Dermis blood vessel endothelial cell (primary cell): ENCODE results near the gene IFNL1. TPM values are rescaled to one million over a fixed set of nuclear protein-coding genes. Genes with fewer than 3 reads are reported as not detected.
"Not testable (repeated sequence)": the region's sequence is repeated elsewhere in the genome, so short reads cannot be mapped to it uniquely, and the experiment has no call there.

Source experiments
- DNase-seq: peaks from one replicate; pipeline ENCODE4 v3.0.0; 2010
- total RNA-seq: library from RNA; depleted of rRNA; stranded (reverse); fragments of >200 nt; gene quantifications from 2 replicates; pipeline ENCODE4 v1.2.3, GENCODE V29; 2014

Gene IFNL1
- total RNA-seq, 1 donor from 2014 or later: not detected

- peak; percentile 12 for DNase-seq
Measured at GRCh38 chr19:39270036-39270871, 26.0 kb upstream of the IFNL1 start.

GRCh38 chr19:39273859-39274258 lies 22.3 kb upstream of the IFNL1 start:
- DNase-seq: not testable (repeated sequence)

GRCh38 chr19:39275578-39275977 lies 20.6 kb upstream of the IFNL1 start:
- no peak for DNase-seq

GRCh38 chr19:39276740-39277139 lies 19.5 kb upstream of the IFNL1 start:
- no peak for DNase-seq

- no peak for DNase-seq
Measured at GRCh38 chr19:39277598-39277997, 18.6 kb upstream of the IFNL1 start.

DNA sequence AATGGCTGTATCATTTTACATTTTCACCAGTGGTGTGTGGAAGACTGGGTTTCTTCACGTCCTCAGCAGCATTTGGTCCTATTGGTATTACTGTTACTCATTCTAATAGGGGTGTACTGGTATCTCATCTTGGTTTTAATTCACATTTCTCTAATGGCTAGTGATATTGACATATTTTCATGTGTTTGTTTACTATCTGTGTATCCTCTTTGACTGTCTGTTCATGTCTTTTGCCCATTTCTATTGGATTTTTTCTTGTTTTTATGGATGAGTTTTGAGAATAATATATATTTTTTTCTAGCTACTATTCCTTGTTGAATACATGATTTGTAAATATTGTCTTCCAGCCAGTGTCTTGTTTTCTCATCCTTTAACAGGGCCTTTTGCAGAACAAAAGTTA lies 14.2 kb upstream of the IFNL1 start:
- no peak for DNase-seq

- no peak for DNase-seq
Measured at GRCh38 chr19:39284032-39284431, 12.2 kb upstream of the IFNL1 start.

GRCh38 chr19:39293394-39293793 lies 2.8 kb upstream of the IFNL1 start:
- DNase-seq: no peak

DNA sequence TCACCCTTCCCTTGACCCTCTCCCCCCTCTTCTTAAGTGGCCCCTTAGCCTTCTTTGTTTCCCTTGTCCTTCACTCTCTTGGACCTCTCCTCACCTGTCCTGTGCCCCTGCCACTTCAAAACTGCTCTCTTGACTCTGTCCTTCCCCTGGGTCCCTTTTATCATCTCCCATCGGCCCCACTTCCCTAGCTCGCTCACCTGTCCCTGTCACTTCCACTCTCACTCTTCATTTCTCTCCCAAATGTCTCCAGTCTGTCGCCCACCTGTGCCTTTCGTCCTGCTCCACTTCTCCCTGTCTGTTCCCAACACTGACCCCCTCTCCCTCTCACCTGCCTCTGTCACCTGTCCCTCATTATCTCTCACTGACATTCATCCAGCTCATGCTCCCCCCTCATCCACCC lies 699 bp downstream of the IFNL1 start:
- DNase-seq: no peak

- no peak for DNase-seq
Measured at GRCh38 chr19:39297931-39298634, 1.9 kb downstream of the IFNL1 start.

- DNase-seq: no peak
Measured at GRCh38 chr19:39299404-39299803, 3.2 kb downstream of the IFNL1 start.

DNA sequence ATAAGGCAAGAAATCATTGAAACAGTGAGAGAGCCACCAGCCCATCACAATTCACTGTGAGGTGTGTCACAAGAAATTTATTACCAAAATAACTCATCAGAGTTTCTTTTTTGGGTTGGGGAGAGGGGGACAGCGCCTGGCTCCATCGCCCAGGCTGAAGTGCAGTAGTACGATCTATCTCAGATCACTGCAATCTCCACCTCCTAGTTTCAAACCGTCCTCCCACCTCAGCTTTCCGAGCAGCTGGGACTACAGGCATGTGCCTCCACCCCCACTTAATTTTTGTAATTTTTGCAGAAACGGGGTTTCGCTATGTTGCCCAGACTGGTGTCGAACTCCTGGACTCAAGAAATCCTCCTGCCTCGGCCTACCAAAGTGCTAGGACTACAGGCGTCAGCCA lies 3.6 kb downstream of the IFNL1 start:
- DNase-seq: no peak

DNA sequence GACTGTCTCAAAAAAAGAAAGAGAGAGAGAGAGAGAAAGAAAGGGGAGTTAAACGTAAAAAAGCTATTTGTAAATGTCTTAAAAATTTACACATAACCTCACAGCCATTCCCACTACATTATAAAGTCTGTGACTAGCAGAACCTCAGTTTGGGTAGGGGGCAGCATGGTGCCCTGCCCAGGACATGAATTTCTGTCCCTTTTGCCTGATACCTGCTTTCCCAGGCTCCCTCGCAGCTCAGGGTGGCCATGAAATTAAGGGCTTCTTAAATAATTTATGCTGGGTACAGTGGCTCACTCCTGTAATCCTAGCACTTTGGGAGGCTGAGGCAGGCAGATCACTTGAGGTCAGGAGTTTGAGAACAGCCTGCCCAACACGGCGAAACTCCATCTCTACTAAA lies 4.8 kb downstream of the IFNL1 start:
- DNase-seq: no peak

DNA sequence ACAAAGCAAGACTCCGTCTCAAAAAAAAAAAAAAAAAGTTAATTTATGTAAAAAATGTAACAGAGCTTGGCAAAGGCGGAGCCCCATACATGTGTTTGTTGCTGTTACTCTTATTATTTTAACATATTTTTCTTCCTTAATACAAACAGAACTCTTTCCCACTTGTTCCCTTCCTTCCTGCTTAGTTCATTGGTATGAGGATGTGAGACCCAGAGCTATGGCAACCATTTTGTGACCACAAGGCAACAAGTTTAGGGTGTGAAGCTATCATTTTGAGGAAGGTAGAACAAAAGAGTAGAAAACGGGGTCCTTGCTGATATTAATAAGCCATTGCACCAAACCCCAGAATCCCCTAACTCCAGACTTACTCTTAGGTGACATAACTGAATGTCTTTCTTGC lies 5.4 kb downstream of the IFNL1 start:
- no peak for DNase-seq

DNA sequence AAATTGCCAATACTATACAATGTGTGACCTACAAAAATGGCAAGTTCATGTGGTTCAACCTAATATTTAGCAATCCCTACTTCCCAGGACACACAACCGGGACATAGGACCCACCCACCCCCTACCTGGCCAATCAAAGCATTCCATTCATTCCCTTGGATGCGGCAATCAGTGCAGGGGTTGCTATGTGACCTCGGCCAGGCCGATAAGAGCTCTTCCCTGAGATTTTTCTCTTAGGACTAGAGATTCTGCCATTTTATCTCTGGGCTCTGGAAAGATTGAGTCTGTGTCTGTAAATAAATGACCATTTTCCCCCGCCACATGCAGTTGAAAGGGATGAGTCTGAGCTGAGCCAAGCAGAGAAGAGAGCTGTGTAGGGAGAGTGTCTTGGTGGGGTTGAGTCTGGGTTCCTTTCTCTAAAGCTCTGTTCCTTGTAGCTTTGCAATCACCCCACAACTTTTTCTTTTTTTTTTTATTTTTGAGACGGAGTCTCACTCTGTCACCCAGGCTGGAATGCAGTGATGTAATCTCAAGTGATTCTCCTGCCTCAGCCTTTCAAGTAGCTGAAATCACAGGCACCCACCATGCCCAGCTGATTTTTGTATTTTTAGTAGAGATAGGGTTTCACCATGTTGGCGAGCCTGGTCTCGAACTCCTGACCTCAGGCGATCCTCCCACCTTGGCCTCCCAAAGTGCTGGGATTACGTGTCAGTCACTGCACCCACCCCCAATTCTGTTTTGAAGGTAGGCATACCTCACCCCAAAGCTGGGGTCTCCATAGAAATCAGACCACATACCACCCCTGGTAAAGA lies 7.4 kb downstream of the IFNL1 start:
- no peak for DNase-seq

GRCh38 chr19:39304185-39304513 lies 7.9 kb downstream of the IFNL1 start:
- DNase-seq: no peak

DNA sequence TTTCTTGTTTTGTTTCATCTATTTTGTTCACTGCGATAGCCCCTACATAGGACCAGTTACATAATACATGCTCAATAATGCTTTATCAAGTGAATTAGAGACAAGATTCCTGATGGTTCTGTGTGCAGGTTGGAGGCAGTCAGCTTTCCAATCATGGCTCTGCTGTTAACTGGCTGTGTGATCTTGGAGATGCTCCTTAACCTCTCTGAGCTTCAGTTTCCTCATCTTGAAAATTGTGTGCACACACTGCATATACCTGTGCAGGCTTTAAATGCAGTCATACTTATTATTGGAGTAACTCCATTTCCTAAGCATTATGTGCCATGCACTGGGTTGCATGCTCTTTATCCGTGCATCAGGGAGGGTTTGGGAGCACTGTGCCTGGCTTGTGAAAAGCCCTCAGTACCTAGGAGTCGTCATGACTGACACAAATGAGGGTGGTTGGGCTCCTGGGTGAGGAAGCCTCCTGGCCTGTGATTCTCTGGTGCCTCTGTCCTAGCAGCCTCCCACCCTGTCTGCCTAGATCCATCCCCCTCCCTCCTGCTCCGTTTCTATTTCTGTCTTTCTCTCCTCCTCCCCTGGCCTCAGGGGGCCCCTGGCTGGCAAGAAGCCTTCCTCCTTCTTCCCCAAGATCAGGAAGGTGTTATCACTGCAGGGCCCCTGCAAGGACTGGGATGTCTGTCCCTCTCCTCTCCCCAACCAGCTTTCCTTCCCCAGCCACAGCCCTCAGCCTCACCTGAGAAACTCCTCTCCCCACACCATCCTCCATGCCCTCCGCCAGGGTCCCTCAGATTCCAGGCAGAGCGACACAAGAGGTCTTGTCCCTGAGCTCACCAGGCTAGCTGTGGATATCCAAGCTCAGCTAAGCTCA lies 8.7 kb downstream of the IFNL1 start:
- no peak for DNase-seq

DNA sequence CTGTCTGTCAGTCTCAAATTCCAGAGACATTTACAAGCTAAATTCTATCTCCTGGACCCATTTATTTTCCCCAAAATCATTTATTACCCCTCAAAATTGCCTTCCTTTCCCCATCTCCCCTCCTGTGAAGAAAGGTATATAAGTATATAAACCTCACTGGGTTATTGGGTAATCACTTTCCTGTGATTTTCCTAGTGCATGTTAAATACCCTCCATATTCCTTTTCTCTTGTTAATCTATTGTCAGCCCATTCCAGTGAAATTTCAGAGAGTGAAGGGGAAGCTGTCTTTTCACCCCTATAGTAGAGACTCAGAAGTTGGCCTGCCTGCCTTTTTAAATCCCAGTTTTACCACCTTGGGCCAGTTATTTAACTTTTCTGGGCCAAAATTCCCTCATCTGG lies 9.9 kb downstream of the IFNL1 start:
- DNase-seq: no peak

DNA sequence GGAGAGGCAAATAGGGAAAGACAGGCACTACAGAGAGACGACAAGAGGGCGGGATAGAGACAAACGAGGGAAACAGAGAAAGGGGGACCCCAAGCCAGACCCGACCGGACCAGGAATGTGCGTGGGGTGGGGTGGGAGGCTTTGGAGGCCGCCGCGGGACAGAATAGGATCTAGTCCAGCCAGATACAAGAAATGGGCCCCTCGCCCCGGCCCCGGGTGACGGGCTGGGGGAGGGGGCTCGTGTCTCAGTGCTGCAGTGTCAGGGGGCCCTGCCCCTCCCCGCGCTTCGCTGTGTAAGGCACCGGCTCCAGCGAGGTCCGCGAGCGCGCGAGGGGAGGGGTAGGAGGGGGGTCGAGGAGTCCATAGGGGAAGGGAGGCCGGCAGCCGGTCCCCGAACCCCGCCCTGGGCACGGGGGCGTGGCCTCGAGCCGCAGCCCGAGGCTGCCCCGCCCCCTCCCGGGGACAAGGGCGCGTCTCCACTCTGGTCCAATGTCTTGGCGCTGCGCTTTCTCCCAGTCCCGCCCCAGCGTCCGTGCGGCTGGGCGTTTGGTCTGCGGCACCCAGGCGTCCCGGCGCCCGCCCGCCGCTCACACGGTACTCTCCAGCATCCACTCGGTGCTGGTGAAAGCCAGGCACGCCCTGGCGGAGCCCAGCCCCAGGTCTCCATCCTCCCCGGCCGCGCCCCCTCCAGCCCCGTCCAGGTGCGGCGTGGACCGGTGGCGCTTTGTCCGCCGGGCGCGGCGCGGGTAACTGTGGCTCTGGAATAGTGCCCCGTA lies 11.0 kb downstream of the IFNL1 start:
- DNase-seq: no peak

- no peak for DNase-seq
Measured at GRCh38 chr19:39307822-39308530, 11.8 kb downstream of the IFNL1 start.
